C4-2B (cell line): ENCODE measurements around the gene ATF3.

Source experiments
- H3K27ac ChIP-seq: fragments of 450-650 bp; 2 replicates; pipeline ENCODE4 v1.5.1; 2017
- CTCF ChIP-seq: fragments of 450-650 bp; conservative IDR thresholded peaks from 2 replicates; pipeline ENCODE4 v1.5.1; 2017; ENCODE audit warnings: mild to moderate bottlenecking
- ZFX ChIP-seq: fragments of 450-650 bp; IDR thresholded peaks from 2 replicates; pipeline ENCODE4 v1.6.1; 2017

ATF3 gene

DNA sequence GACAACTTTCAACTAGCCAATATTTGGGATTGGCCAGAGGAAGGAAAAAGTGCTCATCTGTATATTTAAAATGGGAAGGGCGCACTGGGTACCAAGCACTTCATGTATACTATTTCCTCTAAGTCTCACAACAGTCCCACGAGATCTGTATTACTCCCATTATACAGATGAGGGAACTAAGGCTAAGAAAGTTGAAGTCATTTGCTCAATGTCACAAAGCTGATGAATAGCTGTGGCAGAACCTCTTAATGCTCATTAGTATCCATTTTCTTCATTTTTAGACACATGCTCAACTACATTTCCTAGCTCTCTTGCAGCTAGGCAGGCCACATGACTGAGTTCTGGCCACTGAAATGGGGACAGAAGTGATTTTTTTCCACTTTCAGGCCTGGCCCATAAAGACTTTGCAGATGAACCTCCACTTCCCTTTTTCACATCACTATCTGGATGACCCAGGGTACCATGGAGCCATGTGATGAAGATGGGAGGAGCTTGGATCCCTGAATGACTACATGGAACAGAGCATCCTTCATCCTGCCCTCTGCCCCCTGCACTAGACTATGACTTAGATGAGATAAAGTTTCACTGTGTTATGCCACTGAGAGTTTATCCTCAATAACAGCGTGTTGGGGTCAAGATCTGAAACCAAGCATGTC lies 31.8 kb downstream of the ATF3 start:
- H3K27ac ChIP-seq, result no peak overlapping the region
- TF ChIP-seq ZFX (no peak), CTCF (no peak)

DNA sequence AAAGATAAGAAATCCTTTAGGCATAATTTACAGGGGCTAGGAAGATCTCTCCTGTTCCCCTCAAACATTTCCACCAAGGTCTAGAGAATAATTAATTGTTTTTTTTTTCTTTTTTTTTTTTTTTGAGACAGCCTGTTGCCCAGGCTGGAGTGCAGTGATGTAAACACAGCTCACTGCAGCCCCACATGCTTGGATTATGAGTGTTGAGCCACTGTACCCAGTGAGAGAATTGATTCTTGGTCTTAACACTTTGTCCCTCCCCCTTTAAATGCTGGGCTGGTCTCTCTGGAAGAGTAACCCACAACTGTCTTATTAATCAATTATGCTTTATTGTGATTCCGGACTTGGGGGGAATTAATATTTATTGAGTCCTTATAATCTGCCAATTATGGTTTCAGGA lies 33.4 kb downstream of the ATF3 start:
- no peak overlapping the region for H3K27ac ChIP-seq
- TF ChIP-seq CTCF, result no peak
- no peak for TF ChIP-seq ZFX

- TF ChIP-seq ZFX, result no peak
- no peak for TF ChIP-seq CTCF
- H3K27ac ChIP-seq, result no peak overlapping the region
Measured at GRCh38 chr1:212643877-212644276, 35.3 kb downstream of the ATF3 start.

- H3K27ac ChIP-seq, result no peak overlapping the region
- TF ChIP-seq ZFX (no peak), CTCF (no peak)
Measured at GRCh38 chr1:212644866-212645545, 36.4 kb downstream of the ATF3 start.

- TF ChIP-seq ZFX, result no peak
- TF ChIP-seq CTCF, result no peak
- H3K27ac ChIP-seq, result no peak overlapping the region
Measured at GRCh38 chr1:212645546-212646543, 37.3 kb downstream of the ATF3 start.

DNA sequence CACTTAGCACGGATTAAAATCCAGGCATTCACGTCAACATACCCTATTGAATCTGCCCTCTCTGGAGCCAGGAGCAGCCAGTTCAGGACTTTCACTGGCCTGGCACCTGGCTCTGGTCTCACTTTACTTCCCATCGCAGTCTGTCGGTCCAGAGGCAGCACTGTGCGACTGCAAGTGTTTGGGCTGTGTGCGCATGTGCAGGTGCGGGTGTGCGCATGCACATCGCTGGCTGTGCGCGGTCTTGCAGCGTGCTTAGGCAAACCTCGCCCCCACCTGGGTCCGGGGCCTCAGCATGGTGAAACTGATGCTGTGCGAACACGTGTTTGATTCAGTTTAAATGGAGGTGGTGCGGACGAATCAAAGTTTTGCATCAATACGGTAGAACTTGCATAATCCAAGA lies 38.0 kb downstream of the ATF3 start:
- no peak overlapping the region for H3K27ac ChIP-seq
- TF ChIP-seq ZFX, result no peak
- TF ChIP-seq CTCF, result no peak
